ENCODE measurements around the gene GDF3. TPM values are rescaled to one million over a fixed set of nuclear protein-coding genes. Genes with fewer than 3 reads are reported as not detected.
"Not testable (repeated sequence)": the region's sequence is repeated elsewhere in the genome, so short reads cannot be mapped to it uniquely, and the experiment has no call there.

The GDF3 gene
- not detected for total RNA-seq

DNA sequence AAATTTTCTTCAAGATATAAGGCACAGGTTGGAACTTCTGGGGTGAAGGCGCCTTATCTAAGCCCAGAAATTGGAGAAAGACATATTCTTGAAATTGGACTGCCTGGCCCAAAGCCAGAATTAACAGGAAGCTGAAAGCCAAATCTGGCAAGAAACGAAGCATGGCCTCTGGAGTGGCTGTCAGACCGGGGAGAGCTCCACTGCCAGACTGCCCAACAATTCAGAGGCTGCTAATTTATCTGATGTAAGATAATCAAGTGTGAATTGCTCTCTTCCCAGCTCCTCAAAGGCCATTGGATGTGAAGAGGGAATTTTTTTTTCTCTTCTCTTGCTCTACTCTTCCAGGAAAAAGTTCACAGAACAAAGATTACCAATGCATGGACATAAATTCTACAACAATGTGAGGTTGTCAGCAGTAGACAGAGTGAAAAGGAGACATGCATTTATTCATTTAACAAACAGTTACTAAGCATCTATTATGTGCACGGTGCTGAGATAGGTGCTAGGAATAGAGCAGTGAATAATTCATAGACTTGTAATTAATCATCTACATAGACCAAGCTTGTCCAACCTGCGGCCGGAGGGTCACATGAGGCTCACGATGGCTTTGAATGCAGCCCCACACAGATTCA lies at the start of gene GDF3:
GDF3 (minus strand) TSS at position 210 of the 632 bp plus-strand sequence; CDS start at position 163, 47 bp downstream.
- Histone ChIP-seq H3K4me3 (no peak within 1 kb of the TSS), H3K27ac (no peak within 1 kb of the TSS), H3K36me3 (no peaks in the 10 kb centered on the region), H3K27me3 (no peaks in the 10 kb centered on the region), H3K9me3 (no peaks in the 10 kb centered on the region), H3K4me1 (no peaks in the 10 kb centered on the region)
- TF ChIP-seq, protein P1, sequence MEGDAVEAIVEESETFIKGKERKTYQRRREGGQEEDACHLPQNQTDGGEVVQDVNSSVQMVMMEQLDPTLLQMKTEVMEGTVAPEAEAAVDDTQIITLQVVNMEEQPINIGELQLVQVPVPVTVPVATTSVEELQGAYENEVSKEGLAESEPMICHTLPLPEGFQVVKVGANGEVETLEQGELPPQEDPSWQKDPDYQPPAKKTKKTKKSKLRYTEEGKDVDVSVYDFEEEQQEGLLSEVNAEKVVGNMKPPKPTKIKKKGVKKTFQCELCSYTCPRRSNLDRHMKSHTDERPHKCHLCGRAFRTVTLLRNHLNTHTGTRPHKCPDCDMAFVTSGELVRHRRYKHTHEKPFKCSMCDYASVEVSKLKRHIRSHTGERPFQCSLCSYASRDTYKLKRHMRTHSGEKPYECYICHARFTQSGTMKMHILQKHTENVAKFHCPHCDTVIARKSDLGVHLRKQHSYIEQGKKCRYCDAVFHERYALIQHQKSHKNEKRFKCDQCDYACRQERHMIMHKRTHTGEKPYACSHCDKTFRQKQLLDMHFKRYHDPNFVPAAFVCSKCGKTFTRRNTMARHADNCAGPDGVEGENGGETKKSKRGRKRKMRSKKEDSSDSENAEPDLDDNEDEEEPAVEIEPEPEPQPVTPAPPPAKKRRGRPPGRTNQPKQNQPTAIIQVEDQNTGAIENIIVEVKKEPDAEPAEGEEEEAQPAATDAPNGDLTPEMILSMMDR (IDR thresholded peaks at IDR 0.05): no peak
- TF ChIP-seq POLR2A (IDR thresholded peaks at IDR 0.05): no peak
- DNase-seq: peak in 1 of 2 donors; percentile 34
- intact Hi-C loops (cut with DNase I; ENCODE audit: low total_unique reads): no loop called here

DNA sequence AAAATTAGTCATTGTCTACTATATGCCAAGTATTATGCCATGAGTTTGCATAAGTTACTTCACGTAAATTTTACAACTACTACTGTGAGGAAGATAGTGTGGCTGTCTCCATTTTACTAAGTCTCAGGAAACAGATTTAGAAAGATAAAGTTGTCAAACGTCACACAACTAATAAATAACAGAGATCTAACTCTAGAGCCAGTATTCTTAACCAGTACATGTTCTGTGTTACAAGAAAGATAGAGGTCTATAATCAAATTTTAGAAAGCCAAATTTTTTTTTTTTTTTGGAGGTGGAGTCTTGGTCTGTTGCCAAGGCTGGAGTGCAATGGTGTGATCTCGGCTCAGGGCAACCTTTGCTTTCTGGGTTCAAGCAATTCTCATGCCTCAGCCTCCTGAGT lies 37.4 kb upstream of the GDF3 start:
- intact Hi-C loops (cut with DNase I; ENCODE audit: low total_unique reads): no loop called here
- H3K4me3 ChIP-seq: no peak overlapping the region
- H3K9me3 ChIP-seq: no peaks in the 10 kb centered on the region
- H3K27ac ChIP-seq: no peak overlapping the region
- no peak for TF ChIP-seq POLR2A (IDR thresholded peaks at IDR 0.05)
- TF ChIP-seq, protein P1 (IDR thresholded peaks at IDR 0.05): no peak
- H3K4me1 ChIP-seq: no peaks in the 10 kb centered on the region
- no peaks in the 10 kb centered on the region for H3K36me3 ChIP-seq
- no peak for DNase-seq
- H3K27me3 ChIP-seq: no peaks in the 10 kb centered on the region

DNA sequence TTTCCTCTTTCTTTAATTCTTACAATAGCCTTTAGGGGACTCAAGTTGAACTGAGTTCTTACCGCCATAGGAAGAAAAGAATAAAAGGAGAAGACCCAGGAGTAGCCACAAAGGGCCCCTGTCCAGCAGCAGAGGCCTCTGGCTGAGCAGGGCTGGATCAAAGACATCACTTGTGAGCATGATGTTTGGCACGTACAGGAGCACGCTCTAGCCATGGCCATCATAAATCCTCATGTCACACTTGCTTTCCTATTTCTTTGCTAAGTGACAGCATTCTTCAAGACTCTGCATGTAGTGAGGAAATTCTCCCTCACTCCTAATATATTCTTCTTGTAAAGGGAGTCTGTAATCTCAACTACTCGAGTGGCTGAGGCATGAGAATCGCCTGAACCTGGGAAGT lies 35.9 kb upstream of the GDF3 start:
- H3K36me3 ChIP-seq: no peaks in the 10 kb centered on the region
- H3K27ac ChIP-seq: no peak overlapping the region
- no peaks in the 10 kb centered on the region for H3K27me3 ChIP-seq
- no peak for DNase-seq
- TF ChIP-seq, protein P1 (IDR thresholded peaks at IDR 0.05): no peak
- no peak for TF ChIP-seq POLR2A (IDR thresholded peaks at IDR 0.05)
- H3K4me3 ChIP-seq: no peak overlapping the region
- no peaks in the 10 kb centered on the region for H3K4me1 ChIP-seq
- no peaks in the 10 kb centered on the region for H3K9me3 ChIP-seq
- intact Hi-C loops (cut with DNase I; ENCODE audit: low total_unique reads): no loop called here

DNA sequence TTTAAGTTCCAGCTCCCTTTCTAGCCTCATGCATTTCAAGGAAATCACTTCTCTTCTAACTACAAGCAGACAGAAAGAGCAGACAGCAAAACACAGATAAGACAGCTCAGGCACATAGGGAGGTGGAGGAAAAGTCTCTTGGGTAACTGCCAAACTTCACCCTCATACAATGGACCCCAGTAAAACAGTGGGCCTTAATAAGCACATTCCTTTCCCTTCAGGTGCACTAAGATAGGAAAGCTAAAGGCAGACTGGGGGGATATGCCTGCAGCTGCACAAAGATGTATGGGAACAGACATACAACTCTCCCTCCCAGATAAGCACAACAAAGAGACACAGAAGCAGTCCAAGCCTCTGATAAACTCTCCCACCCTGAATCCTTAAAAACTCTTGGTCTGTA lies 35.4 kb upstream of the GDF3 start:
- intact Hi-C loops (cut with DNase I; ENCODE audit: low total_unique reads); H3K4me1 ChIP-seq; H3K27ac ChIP-seq; H3K36me3 ChIP-seq; H3K27me3 ChIP-seq; H3K4me3 ChIP-seq; DNase-seq; H3K9me3 ChIP-seq: not testable (repeated sequence)

DNA sequence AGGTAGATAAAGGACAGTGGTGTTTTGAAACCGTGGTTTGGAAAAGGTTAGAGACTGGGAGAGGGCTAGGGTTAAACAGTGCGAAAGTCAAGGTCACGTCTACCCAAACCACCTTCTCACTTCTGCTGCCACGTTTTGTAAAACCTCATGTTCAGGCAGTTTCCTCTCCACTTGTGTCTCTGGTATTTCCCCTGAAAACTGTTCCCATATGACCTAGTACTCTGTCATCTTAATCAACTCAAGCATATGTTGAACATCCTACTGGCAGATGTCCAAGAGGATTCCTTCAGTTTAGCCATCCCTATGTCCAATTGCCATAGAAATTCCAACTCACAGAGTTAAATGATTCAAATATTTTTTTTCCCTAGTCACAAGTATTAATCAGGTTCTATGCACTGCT lies 34.2 kb upstream of the GDF3 start:
- TF ChIP-seq, protein P1 (IDR thresholded peaks at IDR 0.05): no peak
- TF ChIP-seq POLR2A (IDR thresholded peaks at IDR 0.05): no peak

DNA sequence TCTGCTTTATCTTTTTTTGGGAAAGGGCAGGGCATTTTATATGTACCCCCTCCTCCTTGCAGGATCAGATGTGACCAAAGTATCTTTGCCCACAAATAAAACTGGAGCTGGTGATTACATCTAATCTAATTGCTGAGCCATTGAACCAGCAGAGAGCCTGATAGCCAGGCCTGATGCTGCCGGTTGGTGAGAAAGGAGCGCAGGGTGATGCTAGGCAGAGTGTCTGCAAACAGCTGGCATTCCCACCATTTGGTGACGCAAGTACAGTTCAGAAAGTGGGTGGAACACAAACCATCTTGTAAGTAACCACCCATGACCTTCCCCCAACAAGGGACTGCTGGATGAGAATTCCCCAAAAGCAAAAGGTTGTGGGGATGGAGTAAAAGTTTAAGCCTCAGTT lies 28.4 kb upstream of the GDF3 start:
- no peak overlapping the region for H3K27ac ChIP-seq
- no peak overlapping the region for H3K4me3 ChIP-seq
- no peaks in the 10 kb centered on the region for H3K27me3 ChIP-seq
- no peak for DNase-seq
- H3K9me3 ChIP-seq: no peaks in the 10 kb centered on the region
- no peaks in the 10 kb centered on the region for H3K36me3 ChIP-seq
- intact Hi-C loops (cut with DNase I; ENCODE audit: low total_unique reads): no loop called here
- H3K4me1 ChIP-seq: no peaks in the 10 kb centered on the region
- TF ChIP-seq POLR2A (IDR thresholded peaks at IDR 0.05): no peak
- TF ChIP-seq, protein P1 (IDR thresholded peaks at IDR 0.05): no peak

More for the DNA sequence above, 34.2 kb upstream of the GDF3 start:
- no peaks in the 10 kb centered on the region for H3K4me1 ChIP-seq
- no peaks in the 10 kb centered on the region for H3K36me3 ChIP-seq
- no peak for DNase-seq
- no peaks in the 10 kb centered on the region for H3K27me3 ChIP-seq
- intact Hi-C loops (cut with DNase I; ENCODE audit: low total_unique reads): no loop called here
- H3K4me3 ChIP-seq: no peak overlapping the region
- no peak overlapping the region for H3K27ac ChIP-seq
- no peaks in the 10 kb centered on the region for H3K9me3 ChIP-seq

Measured in uterus (tissue), 4 donors.